ENCODE results near the gene DLAT.
"Not testable (repeated sequence)": the region's sequence is repeated elsewhere in the genome, so short reads cannot be mapped to it uniquely, and the experiment has no call there.

The DLAT gene

DNA sequence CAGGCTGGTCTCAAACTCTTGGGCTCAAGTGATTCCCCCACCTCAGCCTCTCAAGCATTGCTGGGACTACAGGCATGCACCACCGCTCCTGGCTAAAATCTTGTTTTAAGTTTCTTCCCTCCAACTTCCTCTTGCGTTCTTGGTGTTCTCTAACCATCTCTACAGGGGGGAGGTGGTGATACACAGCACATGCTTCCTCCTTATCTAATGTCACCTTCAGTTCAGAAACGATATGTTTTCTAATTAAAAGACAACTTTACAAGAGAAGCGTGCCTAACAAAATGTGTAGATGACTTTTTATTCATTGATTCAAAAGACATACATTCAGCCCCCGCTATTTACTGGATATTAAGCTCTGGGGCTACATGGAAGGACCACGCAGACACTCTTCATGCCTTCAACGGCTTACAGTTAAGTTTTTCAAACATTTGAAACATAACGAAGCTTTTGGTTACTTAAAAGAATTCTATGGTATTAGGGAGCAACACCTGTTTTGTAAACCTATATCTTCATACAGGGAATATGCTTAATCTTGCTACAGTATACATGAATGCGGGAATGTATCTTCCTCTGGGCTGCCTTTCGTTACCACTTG is 933 bp upstream of the DLAT start:
- TF ChIP-seq, protein P1, sequence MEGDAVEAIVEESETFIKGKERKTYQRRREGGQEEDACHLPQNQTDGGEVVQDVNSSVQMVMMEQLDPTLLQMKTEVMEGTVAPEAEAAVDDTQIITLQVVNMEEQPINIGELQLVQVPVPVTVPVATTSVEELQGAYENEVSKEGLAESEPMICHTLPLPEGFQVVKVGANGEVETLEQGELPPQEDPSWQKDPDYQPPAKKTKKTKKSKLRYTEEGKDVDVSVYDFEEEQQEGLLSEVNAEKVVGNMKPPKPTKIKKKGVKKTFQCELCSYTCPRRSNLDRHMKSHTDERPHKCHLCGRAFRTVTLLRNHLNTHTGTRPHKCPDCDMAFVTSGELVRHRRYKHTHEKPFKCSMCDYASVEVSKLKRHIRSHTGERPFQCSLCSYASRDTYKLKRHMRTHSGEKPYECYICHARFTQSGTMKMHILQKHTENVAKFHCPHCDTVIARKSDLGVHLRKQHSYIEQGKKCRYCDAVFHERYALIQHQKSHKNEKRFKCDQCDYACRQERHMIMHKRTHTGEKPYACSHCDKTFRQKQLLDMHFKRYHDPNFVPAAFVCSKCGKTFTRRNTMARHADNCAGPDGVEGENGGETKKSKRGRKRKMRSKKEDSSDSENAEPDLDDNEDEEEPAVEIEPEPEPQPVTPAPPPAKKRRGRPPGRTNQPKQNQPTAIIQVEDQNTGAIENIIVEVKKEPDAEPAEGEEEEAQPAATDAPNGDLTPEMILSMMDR (conservative IDR thresholded peaks at IDR 0.05), result no peak
- H3K27ac ChIP-seq, result peak overlapping the region; percentile 97

DNA sequence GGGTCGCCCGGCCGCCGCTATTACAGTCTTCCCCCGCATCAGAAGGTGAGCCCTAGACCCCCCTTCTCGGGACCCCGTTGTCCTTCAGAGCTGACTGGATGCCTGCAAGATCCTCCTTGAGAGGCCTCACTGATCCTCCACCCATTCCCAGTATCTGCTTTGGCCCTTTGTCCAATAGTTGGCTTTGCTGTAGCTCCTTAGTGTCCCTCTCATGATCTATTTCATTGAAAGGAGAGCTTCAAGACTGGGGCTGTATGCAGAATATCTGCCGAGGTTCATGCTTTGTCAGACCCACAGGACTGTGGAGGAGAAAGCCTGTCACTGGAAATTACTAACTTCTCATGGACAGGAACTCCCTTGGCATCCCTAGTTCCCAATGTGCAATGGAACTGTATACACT is 499 bp downstream of the DLAT start:
- TF ChIP-seq, protein P1 (conservative IDR thresholded peaks at IDR 0.05), result no peak

GRCh38 chr11:112026784-112027410 is 1.7 kb downstream of the DLAT start:
- not testable (repeated sequence) for H3K27ac ChIP-seq

More for the DNA sequence above, 499 bp downstream of the DLAT start:
- H3K27ac ChIP-seq, result peak overlapping the region; percentile 97

DNA sequence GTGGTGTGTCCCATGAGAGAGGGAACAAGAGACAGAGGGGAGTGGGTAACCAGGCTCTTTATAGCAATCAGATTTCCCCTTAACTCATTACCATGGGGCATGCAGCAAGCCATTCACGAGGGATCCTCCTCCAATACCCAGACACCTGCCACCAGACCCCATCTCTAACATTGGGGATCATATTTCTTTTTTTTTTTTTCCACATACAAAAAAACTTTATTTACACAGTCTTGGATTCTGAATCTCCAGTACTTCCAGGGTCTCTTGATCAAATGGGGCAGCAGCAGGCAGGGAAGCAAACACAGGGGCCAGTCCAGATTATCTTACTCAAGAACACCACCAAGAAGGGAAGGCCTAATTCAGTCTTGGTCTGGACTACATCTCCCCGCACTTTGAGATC is 4.3 kb downstream of the DLAT start:
- H3K27ac ChIP-seq, result no peak overlapping the region
- TF ChIP-seq, protein P1 (conservative IDR thresholded peaks at IDR 0.05), result no peak

DNA sequence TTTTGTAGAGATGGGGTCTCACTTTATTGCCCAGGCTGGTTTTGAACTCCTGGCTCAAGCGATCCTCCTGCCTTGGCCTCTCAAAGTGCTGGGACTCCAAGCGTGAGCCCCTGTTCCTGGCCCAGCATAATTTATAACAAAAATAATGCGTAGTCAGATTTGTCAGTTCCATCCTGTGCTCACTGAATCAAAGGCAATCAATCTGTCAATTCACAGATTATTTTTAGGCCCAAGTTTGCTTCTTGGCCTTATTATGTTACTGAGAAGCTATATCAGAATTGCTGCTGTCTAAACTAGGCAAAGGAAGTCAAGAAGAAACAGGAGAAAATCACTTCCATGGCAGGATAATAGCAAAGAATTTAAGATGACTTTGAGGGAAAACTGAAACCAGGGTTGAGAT is 8.7 kb downstream of the DLAT start:
- TF ChIP-seq, protein P1 (conservative IDR thresholded peaks at IDR 0.05), result no peak
- H3K27ac ChIP-seq, result no peak overlapping the region

DNA sequence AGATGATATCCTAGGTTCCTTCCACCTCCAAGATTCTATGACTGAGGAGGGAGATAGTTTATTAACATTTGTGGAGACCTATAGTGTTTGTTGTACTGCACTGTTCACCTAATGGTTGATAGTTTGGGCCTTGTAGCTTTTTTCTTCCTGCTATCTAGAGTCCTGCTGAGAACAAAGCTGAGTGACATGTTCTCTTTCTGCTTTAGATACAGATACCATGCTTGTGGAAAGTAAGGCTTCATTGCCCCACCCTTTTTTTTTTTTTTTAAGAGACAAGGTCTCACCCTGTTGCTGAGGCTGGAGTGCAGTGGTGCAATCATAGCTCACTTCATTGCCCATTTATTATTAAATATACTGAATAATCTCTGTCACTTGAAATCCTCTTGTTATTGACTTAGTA is 12.3 kb downstream of the DLAT start:
- TF ChIP-seq, protein P1 (conservative IDR thresholded peaks at IDR 0.05), result no peak
- no peak overlapping the region for H3K27ac ChIP-seq

DNA sequence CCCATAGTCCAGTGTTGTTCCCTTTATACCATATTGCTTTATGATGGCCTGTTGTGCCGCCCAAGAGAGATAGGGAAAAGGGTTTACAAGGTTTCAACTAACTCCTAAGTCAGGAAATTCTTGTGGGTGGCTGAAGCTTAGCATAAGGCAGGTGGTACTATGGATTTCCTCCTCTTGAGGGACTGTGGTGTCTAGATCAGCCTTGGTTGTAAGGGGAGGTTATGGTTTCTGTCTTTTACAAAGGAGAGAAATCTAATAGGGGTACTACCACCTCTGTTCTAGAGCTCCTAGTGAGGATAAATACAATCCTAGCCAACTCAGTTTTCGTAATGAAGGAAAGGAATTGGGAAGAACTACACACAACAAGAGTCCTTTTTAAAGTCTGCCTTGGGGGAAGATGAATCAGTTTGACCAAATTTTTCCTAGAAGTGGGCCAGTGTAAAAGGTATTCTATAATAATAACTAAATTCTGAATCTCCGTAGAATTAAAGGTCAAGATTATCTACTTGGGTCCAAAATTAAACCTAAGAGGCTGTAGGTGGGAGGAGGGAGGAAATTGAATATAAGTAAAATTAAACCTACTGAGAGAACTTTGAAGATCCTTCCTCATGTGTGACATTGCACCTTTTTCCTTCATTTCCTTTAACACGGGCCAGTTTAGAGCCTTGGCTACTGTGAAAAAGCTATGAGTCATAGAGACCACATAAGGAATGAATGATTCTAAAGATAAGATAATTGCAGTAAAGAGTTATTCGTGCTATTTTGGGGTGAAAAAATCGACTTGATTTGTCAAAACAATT is 17.2 kb downstream of the DLAT start:
- TF ChIP-seq, protein P1 (conservative IDR thresholded peaks at IDR 0.05), result no peak
- H3K27ac ChIP-seq, result no peak overlapping the region

DNA sequence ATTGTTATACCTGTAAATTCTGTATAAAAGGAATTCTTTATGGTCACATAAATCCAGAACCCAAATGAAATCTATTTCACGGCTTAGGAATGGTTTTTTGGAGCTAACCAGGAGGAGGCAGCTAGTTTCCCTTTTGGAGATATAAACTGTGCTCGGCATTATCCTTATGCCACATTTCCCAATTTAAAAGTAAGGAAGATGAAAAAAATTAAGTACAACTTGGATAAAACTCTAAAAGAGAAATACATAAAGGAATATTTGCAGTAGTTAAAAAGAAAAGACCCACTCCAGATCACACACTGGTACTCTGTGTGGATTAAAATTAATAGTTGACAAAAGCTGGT is 17.7 kb downstream of the DLAT start:
- TF ChIP-seq, protein P1 (conservative IDR thresholded peaks at IDR 0.05), result no peak
- no peak overlapping the region for H3K27ac ChIP-seq

Data from VCaP (cell line).